ENCODE data around the gene FRA10AC1. TPM values are rescaled to one million over a fixed set of nuclear protein-coding genes. Genes with fewer than 3 reads are reported as not detected.

FRA10AC1 gene
- total and polyA plus RNA-seq, 10 of the 15 experiments (the other 5 are each of a cell fraction or from before 2014, with no cell fraction given) = 5.3 to 18.1 (median 9.9) TPM

GRCh38 chr10:93628858-93629257, 73.5 kb downstream of the FRA10AC1 start:
- H2AFZ ChIP-seq (ENCODE audit: control insufficient read depth, low read depth, low read length) = no peak overlapping the region
- no peak for DNase-seq (ENCODE audit: low read depth, low spot score)
- H3K4me1 ChIP-seq (ENCODE audit: control insufficient read depth, insufficient read depth, low read length) = no peaks in the 10 kb centered on the region
- no peak overlapping the region for H3K27ac ChIP-seq (ENCODE audit: control insufficient read depth, insufficient read depth)
- SMC1A ChIA-PET (ENCODE audit: uncharacterized antibody, unreplicated experiment) = no interaction called here
- in situ Hi-C loops (cut with MboI) = no loop called here
- no peak for TF ChIP-seq KLF5 (IDR thresholded peaks at IDR 0.05; ENCODE audit: partially characterized antibody)
- no peak for TF ChIP-seq IKZF2 (IDR thresholded peaks at IDR 0.05)
- TF ChIP-seq POU2F2 (IDR thresholded peaks at IDR 0.05; ENCODE audit: borderline replicate concordance, low read depth, low read length) = no peak
- H3K36me3 ChIP-seq (ENCODE audit: control insufficient read depth in 2 of 2, insufficient read depth in 2 of 2, low read length in 1 of 2) = no peaks in the 10 kb centered on the region
- no peaks in the 10 kb centered on the region for H3K9me3 ChIP-seq (replicated peaks; ENCODE audit: control insufficient read depth, insufficient read depth, low read length)
- POLR2A ChIA-PET = no interaction called here
- H3K27me3 ChIP-seq (replicated peaks in 1 of 2; ENCODE audit: control insufficient read depth in 2 of 2, insufficient read depth in 2 of 2, low read length in 1 of 2) = no peaks in the 10 kb centered on the region
- intact Hi-C loops (cut with micrococcal nuclease; ENCODE audit: unreplicated experiment) = no loop called here
- no peak overlapping the region for H3K4me2 ChIP-seq (ENCODE audit: control insufficient read depth, insufficient read depth)
- no peak for FAIRE-seq
- RAD21 ChIA-PET (ENCODE audit: unreplicated experiment) = no interaction called here
- WGBS (ENCODE audit: insufficient coverage, insufficient replicate concordance, low lambda C conversion rate, missing lambda C conversion rate) = 45% methylated on average over 4 of the region's 4 CpGs
- H3K9ac ChIP-seq (ENCODE audit: control insufficient read depth, insufficient read depth, low read length) = no peak overlapping the region
- CTCF ChIA-PET = no interaction called here
- no peak overlapping the region for H3K4me3 ChIP-seq
- H4K20me1 ChIP-seq (ENCODE audit: control insufficient read depth, insufficient read depth) = no peaks in the 10 kb centered on the region
- H3K79me2 ChIP-seq (ENCODE audit: control insufficient read depth, insufficient read depth, low read length) = no peaks in the 10 kb centered on the region
- no TSS peak for BruUV-seq (replicated peaks)
- ATAC-seq = no peak

GRCh38 chr10:93622942-93623341, 79.5 kb downstream of the FRA10AC1 start:
- no peak overlapping the region for H3K4me2 ChIP-seq (ENCODE audit: control insufficient read depth, insufficient read depth)
- ChIA-PET POLR2A (no interaction called here), SMC1A (ENCODE audit: uncharacterized antibody, unreplicated experiment) (interaction anchor here (0.6 kb wide), 1 partner anchor 1879 kb away, joined by 3 read pairs; no protein-coding TSS in a partner anchor), CTCF (interaction anchor here (0.6 kb wide), 1 partner anchor 77 kb away, joined by 3 read pairs; no protein-coding TSS in a partner anchor), RAD21 (ENCODE audit: unreplicated experiment) (interaction anchor here (1.1 kb wide), 1 partner anchor 141 kb away, joined by 4 read pairs; no protein-coding TSS in a partner anchor)
- H3K9ac ChIP-seq (ENCODE audit: control insufficient read depth, insufficient read depth, low read length) = no peak overlapping the region
- ATAC-seq = peak; percentile 62
- H4K20me1 ChIP-seq (ENCODE audit: control insufficient read depth, insufficient read depth) = no peaks in the 10 kb centered on the region
- peak; percentile 3 for DNase-seq (ENCODE audit: low read depth, low spot score)
- no peaks in the 10 kb centered on the region; a peak in 1 of 4 replicates for H3K27me3 ChIP-seq (replicated peaks in 1 of 2; ENCODE audit: control insufficient read depth in 2 of 2, insufficient read depth in 2 of 2, low read length in 1 of 2)
- peak; percentile 79 for FAIRE-seq
- H3K79me2 ChIP-seq (ENCODE audit: control insufficient read depth, insufficient read depth, low read length) = no peaks in the 10 kb centered on the region
- H3K4me1 ChIP-seq (ENCODE audit: control insufficient read depth, insufficient read depth, low read length) = no peaks in the 10 kb centered on the region
- no peak overlapping the region for H3K4me3 ChIP-seq
- no peak for TF ChIP-seq EED (IDR thresholded peaks at IDR 0.05; ENCODE audit: low read depth)
- peak; percentile 21; the same call in 1 of the 2 replicates for TF ChIP-seq RUNX3 (IDR thresholded peaks at IDR 0.05; ENCODE audit: low read length)
- no peak overlapping the region for H2AFZ ChIP-seq (ENCODE audit: control insufficient read depth, low read depth, low read length)
- intact Hi-C loops (cut with micrococcal nuclease; ENCODE audit: unreplicated experiment) (no loop called here), in situ Hi-C loops (cut with MboI) (no loop called here)
- 54% methylated on average over 1 of the region's 1 CpG for WGBS (ENCODE audit: insufficient coverage, insufficient replicate concordance, low lambda C conversion rate, missing lambda C conversion rate)
- no TSS peak for BruUV-seq (replicated peaks)
- no peaks in the 10 kb centered on the region for H3K36me3 ChIP-seq (ENCODE audit: control insufficient read depth in 2 of 2, insufficient read depth in 2 of 2, low read length in 1 of 2)
- H3K27ac ChIP-seq (ENCODE audit: control insufficient read depth, insufficient read depth) = no peak overlapping the region
- no peaks in the 10 kb centered on the region for H3K9me3 ChIP-seq (replicated peaks; ENCODE audit: control insufficient read depth, insufficient read depth, low read length)
